C4-2B (cell line): ENCODE results near the gene DAAM1.

Source experiments
- CTCF ChIP-seq: fragments of 450-650 bp; conservative IDR thresholded peaks from 2 replicates; pipeline ENCODE4 v1.5.1; 2017; ENCODE audit warnings: mild to moderate bottlenecking
- ZFX ChIP-seq: fragments of 450-650 bp; IDR thresholded peaks from 2 replicates; pipeline ENCODE4 v1.6.1; 2017

GRCh38 chr14:59330455-59330854, 142.0 kb downstream of the DAAM1 start:
- no peak for TF ChIP-seq CTCF
- TF ChIP-seq ZFX: no peak
